Activated T-helper 17 cell treated with anti-CD3 and anti-CD28 coated beads, Interleukin-2, amount 50 U/mL, for 72 hours (primary cell): ENCODE measurements around the gene C1QB. TPM values are rescaled to one million over a fixed set of nuclear protein-coding genes. Genes with fewer than 3 reads are reported as not detected.
"Not testable (repeated sequence)": the region's sequence is repeated elsewhere in the genome, so short reads cannot be mapped to it uniquely, and the experiment has no call there.

Experiments
- ATAC-seq: fragments of 150-1000 bp; cut with Tn5 transposase; replicated peaks from 2 replicates; pipeline ENCODE4 v1.10.0; 2021; ENCODE audit warnings: mild to moderate bottlenecking, moderate library complexity
- H3K27ac Mint-ChIP-seq: one replicate; pipeline ENCODE4 v1.8.0; 2022; ENCODE audit warnings: mixed read lengths
- H3K27me3 Mint-ChIP-seq: one replicate; pipeline ENCODE4 v1.8.0; 2022; ENCODE audit warnings: mixed read lengths
- H3K36me3 Mint-ChIP-seq: one replicate; pipeline ENCODE4 v1.8.0; 2022; ENCODE audit warnings: low read depth, mild to moderate bottlenecking, mixed read lengths
- H3K4me1 Mint-ChIP-seq: one replicate; pipeline ENCODE4 v1.8.0; 2022; ENCODE audit warnings: mixed read lengths
- H3K4me3 Mint-ChIP-seq: one replicate; pipeline ENCODE4 v1.8.0; 2022; ENCODE audit warnings: mild to moderate bottlenecking, mixed read lengths
- H3K9me3 Mint-ChIP-seq: one replicate; pipeline ENCODE4 v1.8.0; 2022; ENCODE audit warnings: mixed read lengths
- total RNA-seq, 2 donors: library from RNA; stranded (reverse); gene quantifications; one replicate each; pipeline ENCODE4 v1.2.3, GENCODE V29; 2022

Gene C1QB
- total RNA-seq, 2 donors from 2014 or later: not detected

- ATAC-seq: no peak
- Mint-ChIP-seq H3K4me1 (no peaks in the 10 kb centered on the region), H3K27ac (no peak overlapping the region), H3K9me3 (no peaks in the 10 kb centered on the region), H3K4me3 (no peak overlapping the region), H3K36me3 (no peaks in the 10 kb centered on the region), H3K27me3 (peaks cover 30% of the 10 kb centered on the region)
Observed at GRCh38 chr1:22687191-22687590, 34.2 kb downstream of the C1QB start.

- no peaks in the 10 kb centered on the region for H3K9me3 Mint-ChIP-seq
- H3K4me3 Mint-ChIP-seq: no peak overlapping the region
- no peak overlapping the region for H3K27ac Mint-ChIP-seq
- no peaks in the 10 kb centered on the region for H3K4me1 Mint-ChIP-seq
- no peaks in the 10 kb centered on the region for H3K36me3 Mint-ChIP-seq
- no peak for ATAC-seq
- peaks cover 30% of the 10 kb centered on the region for H3K27me3 Mint-ChIP-seq
Observed at GRCh38 chr1:22688466-22688865, 35.4 kb downstream of the C1QB start.

- Mint-ChIP-seq H3K36me3 (no peaks in the 10 kb centered on the region), H3K27me3 (peaks cover 22% of the 10 kb centered on the region), H3K27ac (no peak overlapping the region), H3K4me3 (no peak overlapping the region), H3K9me3 (no peaks in the 10 kb centered on the region), H3K4me1 (no peaks in the 10 kb centered on the region)
- no peak for ATAC-seq
Observed at GRCh38 chr1:22689505-22689904, 36.5 kb downstream of the C1QB start.

GRCh38 chr1:22691031-22691753 lies 38.2 kb downstream of the C1QB start:
- Mint-ChIP-seq H3K9me3 (no peaks in the 10 kb centered on the region), H3K27ac (no peak overlapping the region), H3K36me3 (no peaks in the 10 kb centered on the region), H3K4me1 (no peaks in the 10 kb centered on the region), H3K4me3 (no peak overlapping the region), H3K27me3 (peaks cover 13% of the 10 kb centered on the region)
- ATAC-seq: no peak

GRCh38 chr1:22694172-22694571 lies 41.1 kb downstream of the C1QB start:
- ATAC-seq: no peak
- Mint-ChIP-seq H3K4me1 (no peaks in the 10 kb centered on the region), H3K27me3 (no peaks in the 10 kb centered on the region), H3K9me3 (no peaks in the 10 kb centered on the region), H3K4me3 (no peak overlapping the region), H3K36me3 (no peaks in the 10 kb centered on the region), H3K27ac (no peak overlapping the region)

GRCh38 chr1:22696610-22697009 lies 43.6 kb downstream of the C1QB start:
- H3K4me1 Mint-ChIP-seq: no peaks in the 10 kb centered on the region
- no peaks in the 10 kb centered on the region for H3K27me3 Mint-ChIP-seq
- H3K36me3 Mint-ChIP-seq: no peaks in the 10 kb centered on the region
- H3K9me3 Mint-ChIP-seq: no peaks in the 10 kb centered on the region
- no peak overlapping the region for H3K4me3 Mint-ChIP-seq
- H3K27ac Mint-ChIP-seq: no peak overlapping the region
- ATAC-seq: no peak

GRCh38 chr1:22697980-22698379 lies 44.9 kb downstream of the C1QB start:
- H3K36me3 Mint-ChIP-seq: no peaks in the 10 kb centered on the region
- H3K4me1 Mint-ChIP-seq: no peaks in the 10 kb centered on the region
- no peak overlapping the region for H3K4me3 Mint-ChIP-seq
- no peaks in the 10 kb centered on the region for H3K9me3 Mint-ChIP-seq
- no peak overlapping the region for H3K27ac Mint-ChIP-seq
- no peak for ATAC-seq
- H3K27me3 Mint-ChIP-seq: peaks cover 5% of the 10 kb centered on the region

- no peak overlapping the region for H3K4me3 Mint-ChIP-seq
Observed at GRCh38 chr1:22699681-22700520, 46.9 kb downstream of the C1QB start.

GRCh38 chr1:22702296-22703085 lies 49.5 kb downstream of the C1QB start:
- Mint-ChIP-seq H3K4me3 (no peak overlapping the region), H3K27ac (no peak overlapping the region), H3K27me3 (peaks cover 11% of the 10 kb centered on the region), H3K36me3 (no peaks in the 10 kb centered on the region), H3K4me1 (no peaks in the 10 kb centered on the region), H3K9me3 (no peaks in the 10 kb centered on the region)
- ATAC-seq: no peak

More at GRCh38 chr1:22699681-22700520, 46.9 kb downstream of the C1QB start:
- Mint-ChIP-seq H3K4me1 (no peaks in the 10 kb centered on the region), H3K36me3 (no peaks in the 10 kb centered on the region), H3K27me3 (peaks cover 5% of the 10 kb centered on the region), H3K9me3 (no peaks in the 10 kb centered on the region), H3K27ac (no peak overlapping the region)
- no peak for ATAC-seq

GRCh38 chr1:22704440-22705067 lies 51.5 kb downstream of the C1QB start:
- H3K36me3 Mint-ChIP-seq: no peaks in the 10 kb centered on the region
- no peak overlapping the region for H3K4me3 Mint-ChIP-seq

GRCh38 chr1:22705586-22705985 lies 52.5 kb downstream of the C1QB start:
- ATAC-seq: no peak
- no peaks in the 10 kb centered on the region for H3K9me3 Mint-ChIP-seq
- H3K4me3 Mint-ChIP-seq: no peak overlapping the region
- no peaks in the 10 kb centered on the region for H3K36me3 Mint-ChIP-seq
- no peaks in the 10 kb centered on the region for H3K4me1 Mint-ChIP-seq
- H3K27ac Mint-ChIP-seq: no peak overlapping the region
- H3K27me3 Mint-ChIP-seq: peaks cover 30% of the 10 kb centered on the region

More at GRCh38 chr1:22704440-22705067, 51.5 kb downstream of the C1QB start:
- Mint-ChIP-seq H3K27ac (no peak overlapping the region), H3K4me1 (no peaks in the 10 kb centered on the region), H3K27me3 (peaks cover 26% of the 10 kb centered on the region), H3K9me3 (no peaks in the 10 kb centered on the region)
- ATAC-seq: peak; percentile 97

- not testable (repeated sequence) for H3K36me3 Mint-ChIP-seq, ATAC-seq, H3K4me1 Mint-ChIP-seq, H3K27ac Mint-ChIP-seq, H3K4me3 Mint-ChIP-seq, H3K9me3 Mint-ChIP-seq
- peaks cover 30% of the 10 kb centered on the region for H3K27me3 Mint-ChIP-seq
Observed at GRCh38 chr1:22706100-22706499, 53.1 kb downstream of the C1QB start.

- peaks cover 38% of the 10 kb centered on the region for H3K27me3 Mint-ChIP-seq
- H3K27ac Mint-ChIP-seq: no peak overlapping the region
- no peaks in the 10 kb centered on the region for H3K9me3 Mint-ChIP-seq
- no peak for ATAC-seq
- peaks cover 6% of the 10 kb centered on the region for H3K4me1 Mint-ChIP-seq
- no peaks in the 10 kb centered on the region for H3K36me3 Mint-ChIP-seq
- H3K4me3 Mint-ChIP-seq: no peak overlapping the region
Observed at GRCh38 chr1:22708777-22709176, 55.7 kb downstream of the C1QB start.

- Mint-ChIP-seq H3K27ac (no peak overlapping the region), H3K4me1 (peaks cover 6% of the 10 kb centered on the region), H3K27me3 (peaks cover 43% of the 10 kb centered on the region), H3K36me3 (no peaks in the 10 kb centered on the region), H3K9me3 (no peaks in the 10 kb centered on the region), H3K4me3 (peak overlapping the region; percentile 67)
- no peak for ATAC-seq
Observed at GRCh38 chr1:22709227-22709626, 56.2 kb downstream of the C1QB start.
